Adipocyte (in vitro differentiated cells): ENCODE measurements around the gene BRD4.

ENCODE experiments used
- DNase-seq: peaks from one replicate; pipeline ENCODE4 v3.0.0-alpha.2; 2015; ENCODE audit warnings: low read depth
- H3K27me3 ChIP-seq: replicated peaks from 2 replicates; pipeline ENCODE4 v1.7.0; 2013; ENCODE audit warnings: mild to moderate bottlenecking, low read length, moderate library complexity; ENCODE audit not compliant: control insufficient read depth, insufficient read depth
- H3K36me3 ChIP-seq: 2 replicates; pipeline ENCODE4 v1.7.0; 2013; ENCODE audit warnings: low read length, mild to moderate bottlenecking, moderate library complexity; ENCODE audit not compliant: control insufficient read depth, insufficient read depth, severe bottlenecking
- H3K4me1 ChIP-seq: 2 replicates; pipeline ENCODE4 v1.7.0; 2013; ENCODE audit warnings: mild to moderate bottlenecking, low read length, moderate library complexity; ENCODE audit not compliant: control insufficient read depth, insufficient read depth
- H3K4me3 ChIP-seq: 2 replicates; pipeline ENCODE4 v1.7.0; 2013; ENCODE audit warnings: mild to moderate bottlenecking, low read length, moderate library complexity
- H3K9ac ChIP-seq: 2 replicates; pipeline ENCODE4 v1.7.0; 2013; ENCODE audit warnings: mild to moderate bottlenecking, low read length, moderate library complexity
- H3K9me3 ChIP-seq: 2 replicates; pipeline ENCODE4 v1.7.0; 2013; ENCODE audit warnings: mild to moderate bottlenecking, low read length, moderate library complexity; ENCODE audit not compliant: control insufficient read depth

The BRD4 gene

GRCh38 chr19:15274477-15274876, 57.9 kb downstream of the BRD4 start:
- Histone ChIP-seq H3K9me3 (no peaks in the 10 kb centered on the region), H3K9ac (no peak overlapping the region), H3K36me3 (peaks cover 33% of the 10 kb centered on the region), H3K4me1 (peaks cover 47% of the 10 kb centered on the region), H3K27me3 (no peaks in the 10 kb centered on the region), H3K4me3 (no peak overlapping the region)
- DNase-seq, result no peak

- H3K36me3 ChIP-seq, result peaks cover 60% of the 10 kb centered on the region
- H3K9me3 ChIP-seq, result no peaks in the 10 kb centered on the region
- H3K9ac ChIP-seq, result no peak overlapping the region
- no peaks in the 10 kb centered on the region for H3K27me3 ChIP-seq
- no peak overlapping the region for H3K4me3 ChIP-seq
- DNase-seq, result no peak
- peaks cover 36% of the 10 kb centered on the region for H3K4me1 ChIP-seq
Measured at GRCh38 chr19:15269806-15270205, 62.5 kb downstream of the BRD4 start.

- H3K27me3 ChIP-seq, result no peaks in the 10 kb centered on the region
- no peak overlapping the region for H3K4me3 ChIP-seq
- no peak overlapping the region for H3K9ac ChIP-seq
- no peaks in the 10 kb centered on the region for H3K9me3 ChIP-seq
- H3K4me1 ChIP-seq, result peaks cover 34% of the 10 kb centered on the region
- peaks cover 69% of the 10 kb centered on the region for H3K36me3 ChIP-seq
- DNase-seq, result no peak
Measured at GRCh38 chr19:15268928-15269253, 63.4 kb downstream of the BRD4 start.

GRCh38 chr19:15268192-15268927, 64.0 kb downstream of the BRD4 start:
- no peak overlapping the region for H3K4me3 ChIP-seq
- H3K36me3 ChIP-seq, result peaks cover 74% of the 10 kb centered on the region

GRCh38 chr19:15266683-15267082, 65.7 kb downstream of the BRD4 start:
- Histone ChIP-seq H3K27me3 (no peaks in the 10 kb centered on the region), H3K4me3 (no peak overlapping the region), H3K9ac (no peak overlapping the region), H3K4me1 (peaks cover 24% of the 10 kb centered on the region), H3K9me3 (no peaks in the 10 kb centered on the region), H3K36me3 (peaks cover 80% of the 10 kb centered on the region)
- DNase-seq, result no peak

More at GRCh38 chr19:15268192-15268927, 64.0 kb downstream of the BRD4 start:
- H3K4me1 ChIP-seq, result peaks cover 28% of the 10 kb centered on the region
- no peaks in the 10 kb centered on the region for H3K27me3 ChIP-seq
- no peaks in the 10 kb centered on the region for H3K9me3 ChIP-seq
- no peak for DNase-seq
- H3K9ac ChIP-seq, result no peak overlapping the region

- DNase-seq, result peak; percentile 94
- peaks cover 76% of the 10 kb centered on the region for H3K36me3 ChIP-seq
- no peaks in the 10 kb centered on the region for H3K9me3 ChIP-seq
Measured at GRCh38 chr19:15265850-15266248, 66.5 kb downstream of the BRD4 start.

GRCh38 chr19:15265214-15265849, 67.0 kb downstream of the BRD4 start:
- Histone ChIP-seq H3K36me3 (peaks cover 76% of the 10 kb centered on the region), H3K9me3 (no peaks in the 10 kb centered on the region), H3K27me3 (no peaks in the 10 kb centered on the region), H3K4me3 (no peak overlapping the region), H3K4me1 (peaks cover 24% of the 10 kb centered on the region), H3K9ac (peak overlapping the region; percentile 31)
- DNase-seq, result no peak

More at GRCh38 chr19:15265850-15266248, 66.5 kb downstream of the BRD4 start:
- Histone ChIP-seq H3K4me3 (no peak overlapping the region), H3K27me3 (no peaks in the 10 kb centered on the region), H3K9ac (peak overlapping the region; percentile 7), H3K4me1 (peaks cover 24% of the 10 kb centered on the region)

GRCh38 chr19:15264933-15265206, 67.5 kb downstream of the BRD4 start:
- no peak for DNase-seq
- H3K27me3 ChIP-seq, result no peaks in the 10 kb centered on the region
- H3K36me3 ChIP-seq, result peaks cover 76% of the 10 kb centered on the region
- no peaks in the 10 kb centered on the region for H3K9me3 ChIP-seq
- H3K4me1 ChIP-seq, result peaks cover 24% of the 10 kb centered on the region
- peak overlapping the region; percentile 31 for H3K9ac ChIP-seq
- no peak overlapping the region for H3K4me3 ChIP-seq

GRCh38 chr19:15264061-15264932, 68.0 kb downstream of the BRD4 start:
- Histone ChIP-seq H3K9me3 (no peaks in the 10 kb centered on the region), H3K9ac (peak overlapping the region; percentile 31), H3K4me3 (no peak overlapping the region), H3K36me3 (peaks cover 76% of the 10 kb centered on the region), H3K4me1 (peaks cover 24% of the 10 kb centered on the region), H3K27me3 (no peaks in the 10 kb centered on the region)
- DNase-seq, result peak; percentile 86

- Histone ChIP-seq H3K27me3 (no peaks in the 10 kb centered on the region), H3K36me3 (peaks cover 76% of the 10 kb centered on the region), H3K4me1 (peaks cover 24% of the 10 kb centered on the region), H3K9me3 (no peaks in the 10 kb centered on the region), H3K9ac (no peak overlapping the region), H3K4me3 (no peak overlapping the region)
- no peak for DNase-seq
Measured at GRCh38 chr19:15263361-15263985, 68.9 kb downstream of the BRD4 start.

- Histone ChIP-seq H3K27me3 (no peaks in the 10 kb centered on the region), H3K4me1 (peaks cover 24% of the 10 kb centered on the region), H3K4me3 (no peak overlapping the region), H3K9me3 (no peaks in the 10 kb centered on the region), H3K36me3 (peaks cover 86% of the 10 kb centered on the region), H3K9ac (no peak overlapping the region)
- no peak for DNase-seq
Measured at GRCh38 chr19:15262011-15262410, 70.3 kb downstream of the BRD4 start.
